GM10266 (cell line): Measurements from ENCODE around the gene TBC1D2B.

Source experiments
- DNase-seq: peaks from one replicate; pipeline ENCODE4 v3.0.0; 2012; ENCODE audit errors: extremely low spot score
- TF ChIP-seq, protein P1 (sequence below): IDR thresholded peaks from 2 replicates; pipeline ENCODE4 v1.5.1; 2012; ENCODE audit warnings: mild to moderate bottlenecking, low read depth; ENCODE audit not compliant: control insufficient read depth, insufficient read depth; ENCODE audit errors: missing control alignments

The TBC1D2B gene

DNA sequence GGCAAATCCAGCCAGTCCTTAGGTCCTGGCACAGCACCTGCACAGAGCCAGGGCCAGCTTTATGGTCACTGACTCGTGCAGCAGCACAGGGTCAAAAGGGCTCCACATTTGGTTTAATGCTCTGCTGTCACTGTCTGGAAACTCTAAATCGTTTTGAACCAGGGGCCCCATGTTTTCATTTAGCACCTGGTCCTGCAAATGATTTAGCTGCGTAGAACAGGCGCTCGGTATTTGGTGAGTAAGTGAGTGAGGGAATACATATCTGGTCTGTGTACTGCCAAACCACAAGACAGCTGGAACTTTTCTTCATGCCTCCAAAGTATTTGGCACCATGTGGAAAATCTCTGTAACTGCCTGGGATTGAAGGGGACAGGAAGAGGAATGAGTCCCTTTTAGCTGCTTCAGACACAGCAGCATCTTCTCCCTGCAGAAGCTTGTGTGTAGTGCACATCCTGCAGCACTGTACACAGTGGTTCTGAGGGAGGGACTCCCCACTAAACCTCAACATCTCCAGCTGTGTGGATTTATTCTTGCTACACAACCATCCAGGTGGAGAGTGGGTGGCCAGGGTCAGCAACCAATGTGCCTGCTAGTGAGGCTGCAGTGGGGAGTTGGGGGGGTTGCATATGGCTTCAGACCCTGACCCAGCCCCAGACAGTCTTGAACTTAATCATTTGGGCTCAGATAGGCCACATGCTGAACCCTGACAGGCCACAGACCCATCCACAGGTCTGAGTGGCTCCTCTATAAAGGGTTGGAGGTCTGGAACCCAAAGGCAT is 15.9 kb upstream of the TBC1D2B start:
- TF ChIP-seq, protein P1, sequence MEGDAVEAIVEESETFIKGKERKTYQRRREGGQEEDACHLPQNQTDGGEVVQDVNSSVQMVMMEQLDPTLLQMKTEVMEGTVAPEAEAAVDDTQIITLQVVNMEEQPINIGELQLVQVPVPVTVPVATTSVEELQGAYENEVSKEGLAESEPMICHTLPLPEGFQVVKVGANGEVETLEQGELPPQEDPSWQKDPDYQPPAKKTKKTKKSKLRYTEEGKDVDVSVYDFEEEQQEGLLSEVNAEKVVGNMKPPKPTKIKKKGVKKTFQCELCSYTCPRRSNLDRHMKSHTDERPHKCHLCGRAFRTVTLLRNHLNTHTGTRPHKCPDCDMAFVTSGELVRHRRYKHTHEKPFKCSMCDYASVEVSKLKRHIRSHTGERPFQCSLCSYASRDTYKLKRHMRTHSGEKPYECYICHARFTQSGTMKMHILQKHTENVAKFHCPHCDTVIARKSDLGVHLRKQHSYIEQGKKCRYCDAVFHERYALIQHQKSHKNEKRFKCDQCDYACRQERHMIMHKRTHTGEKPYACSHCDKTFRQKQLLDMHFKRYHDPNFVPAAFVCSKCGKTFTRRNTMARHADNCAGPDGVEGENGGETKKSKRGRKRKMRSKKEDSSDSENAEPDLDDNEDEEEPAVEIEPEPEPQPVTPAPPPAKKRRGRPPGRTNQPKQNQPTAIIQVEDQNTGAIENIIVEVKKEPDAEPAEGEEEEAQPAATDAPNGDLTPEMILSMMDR: no peak
- no peak for DNase-seq

GRCh38 chr15:78092261-78093041 is 14.9 kb upstream of the TBC1D2B start, which contains the start of gene SH2D7:
SH2D7 (plus strand) TSS chr15:78092561; CDS start chr15:78092585, 24 bp downstream.
- TF ChIP-seq, protein P1: no peak
- DNase-seq: no peak

DNA sequence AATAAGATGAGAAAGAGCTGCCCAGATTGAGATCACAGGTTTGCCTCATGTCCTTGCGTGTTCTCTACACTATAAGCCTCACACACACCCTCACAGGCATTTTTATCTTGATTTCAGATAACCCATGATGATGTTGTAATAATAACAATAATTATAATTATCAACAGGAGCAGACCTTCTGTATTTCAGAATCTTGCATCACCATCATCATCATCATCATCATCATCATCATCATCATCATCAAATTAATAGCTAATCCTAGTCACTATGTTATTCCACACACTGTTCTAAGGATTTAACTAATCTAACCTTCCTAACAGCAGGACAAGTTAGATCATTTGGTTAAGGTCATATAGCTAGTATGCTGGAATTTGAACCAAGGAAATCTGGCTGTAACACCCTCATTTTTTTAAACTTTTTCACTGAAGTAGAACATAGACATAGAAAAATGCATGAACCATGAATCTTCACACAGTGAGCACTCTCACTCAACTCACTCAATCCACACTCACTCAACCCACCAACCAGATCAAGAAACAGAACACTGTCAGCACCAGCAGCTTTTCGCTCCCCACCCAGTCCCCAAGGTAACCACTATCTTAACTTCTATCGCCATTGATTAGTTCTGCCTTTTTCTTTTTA is 13.0 kb upstream of the TBC1D2B start:
- TF ChIP-seq, protein P1: no peak
- DNase-seq: no peak

GRCh38 chr15:78088773-78089080 is 11.2 kb upstream of the TBC1D2B start:
- TF ChIP-seq, protein P1: no peak
- no peak for DNase-seq

GRCh38 chr15:78087951-78088772 is 10.7 kb upstream of the TBC1D2B start:
- DNase-seq: no peak
- TF ChIP-seq, protein P1: no peak

DNA sequence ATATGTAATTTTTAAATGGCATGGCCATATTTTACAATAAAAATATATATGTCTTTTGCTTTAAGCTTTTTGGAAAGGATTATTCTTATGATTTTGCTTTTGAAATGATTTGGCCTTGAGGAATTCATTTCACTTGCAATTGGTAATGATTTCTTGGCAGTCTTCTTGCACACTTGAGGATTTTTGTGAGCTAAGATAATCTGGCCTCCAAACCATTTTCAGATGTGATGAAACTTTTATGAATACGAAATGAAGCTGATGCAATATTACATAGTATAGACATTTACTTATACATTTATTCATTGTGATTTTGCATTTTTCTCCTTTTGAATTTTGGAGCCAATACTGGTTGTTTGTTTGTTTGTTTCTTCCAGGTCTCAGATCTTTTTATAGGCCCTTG is 8.4 kb upstream of the TBC1D2B start:
- DNase-seq: no peak
- TF ChIP-seq, protein P1: no peak
